HepG2 (cell line): ENCODE results near the gene PIGN.

Source experiments
- POLR2A ChIP-seq, 2 experiments: IDR thresholded peaks; 2 replicates each; pipeline ENCODE4 v1.6.1; 2011; ENCODE audit warnings: low read depth in 2 of 2, low read length in 2 of 2, mild to moderate bottlenecking in 1 of 2, moderate library complexity in 1 of 2; ENCODE audit not compliant: insufficient read depth in 1 of 2
- ZNF615 ChIP-seq: sonication (generic); formaldehyde crosslinking; IDR thresholded peaks from 2 replicates; pipeline ENCODE4 v1.5.0; 2020; ENCODE audit warnings: mild to moderate bottlenecking, missing genetic modification reagents, borderline replicate concordance
- ZNF879 ChIP-seq: sonication (generic); formaldehyde crosslinking; IDR thresholded peaks from 2 replicates; pipeline ENCODE4 v1.8.1; 2023; ENCODE audit warnings: missing genetic modification reagents
- TF ChIP-seq, protein P1 (sequence below): sonication (generic); formaldehyde crosslinking; conservative IDR thresholded peaks from 2 replicates; pipeline ENCODE4 v1.4.0; 2020; ENCODE audit warnings: missing genetic modification reagents

- no peak for TF ChIP-seq ZNF879 (CRISPR knock-in tag)
- TF ChIP-seq POLR2A (IDR thresholded peaks at IDR 0.05; ENCODE audit: insufficient read depth in 1 of 2, low read depth in 2 of 2, low read length in 2 of 2) = no peak
- TF ChIP-seq, protein P1, sequence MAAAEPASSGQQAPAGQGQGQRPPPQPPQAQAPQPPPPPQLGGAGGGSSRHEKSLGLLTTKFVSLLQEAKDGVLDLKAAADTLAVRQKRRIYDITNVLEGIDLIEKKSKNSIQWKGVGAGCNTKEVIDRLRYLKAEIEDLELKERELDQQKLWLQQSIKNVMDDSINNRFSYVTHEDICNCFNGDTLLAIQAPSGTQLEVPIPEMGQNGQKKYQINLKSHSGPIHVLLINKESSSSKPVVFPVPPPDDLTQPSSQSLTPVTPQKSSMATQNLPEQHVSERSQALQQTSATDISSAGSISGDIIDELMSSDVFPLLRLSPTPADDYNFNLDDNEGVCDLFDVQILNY (CRISPR knock-in tag) = no peak
- TF ChIP-seq ZNF615 (CRISPR knock-in tag) = no peak
These were observed 2.4 kb upstream of the PIGN start for GRCh38 chr18:62189208-62189607.
